HepG2 (cell line): Measurements from ENCODE around the gene ITGB7. TPM values are rescaled to one million over a fixed set of nuclear protein-coding genes. Genes with fewer than 3 reads are reported as not detected.

Experiments used
- GABPA ChIP-seq, 2 experiments: IDR thresholded peaks; 2 replicates each; pipeline ENCODE4 v1.6.1; 2011 to 2016; ENCODE audit warnings: low read depth in 2 of 2, low read length in 1 of 2, missing biosample characterization in 1 of 2, missing genetic modification characterization in 1 of 2
- HOXA3 ChIP-seq: sonication (generic); formaldehyde crosslinking; IDR thresholded peaks from 2 replicates; pipeline ENCODE4 v1.5.0; 2020; ENCODE audit warnings: missing genetic modification reagents
- KAT2B ChIP-seq: fragments of 150-350 bp; IDR thresholded peaks from 2 replicates; pipeline ENCODE4 v1.6.1; 2014; ENCODE audit warnings: low read depth, low read length, borderline replicate concordance
- TBX3 ChIP-seq: fragments of 450-650 bp; IDR thresholded peaks from 2 replicates; pipeline ENCODE4 v1.6.1; 2017; ENCODE audit warnings: antibody characterized with exemption, mild to moderate bottlenecking, inconsistent platforms, borderline replicate concordance
- ZNF207 ChIP-seq: fragments of 450-650 bp; IDR thresholded peaks from 2 replicates; pipeline ENCODE4 v1.6.1; 2016; ENCODE audit warnings: antibody characterized with exemption, borderline replicate concordance
- ZNF558 ChIP-seq: sonication (generic); formaldehyde crosslinking; IDR thresholded peaks from 2 replicates; pipeline ENCODE4 v1.9.0; 2022; ENCODE audit warnings: mild to moderate bottlenecking, missing genetic modification reagents, borderline replicate concordance
- ZNF629 ChIP-seq: sonication (generic); formaldehyde crosslinking; conservative IDR thresholded peaks from 2 replicates; pipeline ENCODE4 v1.5.0; 2020; ENCODE audit warnings: missing genetic modification reagents
- ZNF672 ChIP-seq: sonication (generic); formaldehyde crosslinking; IDR thresholded peaks from 2 replicates; pipeline ENCODE4 v1.8.1; 2022; ENCODE audit warnings: missing genetic modification reagents
- polyA plus RNA-seq, 8 experiments: library from polyadenylated mRNA; depleted of rRNA in 3 of 8; stranded (reverse) in 7 of 8; unstranded in 1 of 8; fragments of >200 nt; fragmentation: Illumina TruSeq in 4 of 8; extraction: Trizol in 4 of 8; gene quantifications; 2 replicates each; pipeline versions ENCODE4 v1.2.1 to v1.2.3, GENCODE V29; 2011 to 2016; ENCODE audit warnings: low read depth in 4 of 8, missing spikeins in 1 of 8, mixed read lengths in 1 of 8; ENCODE audit not compliant: insufficient read depth in 1 of 8
- total RNA-seq, 5 experiments: library from RNA; depleted of rRNA; stranded (reverse); fragments of >200 nt; fragmentation: Illumina TruSeq; extraction: Trizol; gene quantifications; 2 replicates each; pipeline ENCODE4 v1.2.3, GENCODE V29; 2016; ENCODE audit warnings: low read depth in 1 of 5
- TF ChIP-seq, protein P1 (sequence below): IDR thresholded peaks from 2 replicates; pipeline ENCODE4 v1.6.1; 2016; ENCODE audit warnings: mild to moderate bottlenecking
- TF ChIP-seq, protein P2 (sequence below): sonication (generic); formaldehyde crosslinking; conservative IDR thresholded peaks from 2 replicates; pipeline ENCODE4 v1.8.0; 2022; ENCODE audit warnings: missing genetic modification reagents
- TF ChIP-seq, protein P3 (sequence below): IDR thresholded peaks from 2 replicates; pipeline ENCODE4 v1.6.1; 2016; ENCODE audit warnings: missing compliant biosample characterization, missing genetic modification reagents, borderline replicate concordance
- TF ChIP-seq, protein P4 (sequence below): IDR thresholded peaks from 2 replicates; pipeline ENCODE4 v1.6.1; 2016; ENCODE audit warnings: control low read depth
- TF ChIP-seq, protein P5 (sequence below): sonication (generic); formaldehyde crosslinking; IDR thresholded peaks from 2 replicates; pipeline ENCODE4 v1.8.0; 2023; ENCODE audit warnings: mild to moderate bottlenecking, missing genetic modification reagents
- TF ChIP-seq, protein P6 (sequence below): sonication (generic); formaldehyde crosslinking; IDR thresholded peaks from 2 replicates; pipeline ENCODE4 v1.5.0; 2020; ENCODE audit warnings: mild to moderate bottlenecking, missing genetic modification reagents, borderline replicate concordance
- TF ChIP-seq, protein P7 (sequence below): IDR thresholded peaks from 2 replicates; pipeline ENCODE4 v1.6.1; 2016; ENCODE audit warnings: low read depth, control low read depth

ITGB7 gene
- total and polyA plus RNA-seq, 2 of the 13 experiments (the other 11 are each of a cell fraction or from before 2014, with no cell fraction given): 0.16 to 0.18 TPM

DNA sequence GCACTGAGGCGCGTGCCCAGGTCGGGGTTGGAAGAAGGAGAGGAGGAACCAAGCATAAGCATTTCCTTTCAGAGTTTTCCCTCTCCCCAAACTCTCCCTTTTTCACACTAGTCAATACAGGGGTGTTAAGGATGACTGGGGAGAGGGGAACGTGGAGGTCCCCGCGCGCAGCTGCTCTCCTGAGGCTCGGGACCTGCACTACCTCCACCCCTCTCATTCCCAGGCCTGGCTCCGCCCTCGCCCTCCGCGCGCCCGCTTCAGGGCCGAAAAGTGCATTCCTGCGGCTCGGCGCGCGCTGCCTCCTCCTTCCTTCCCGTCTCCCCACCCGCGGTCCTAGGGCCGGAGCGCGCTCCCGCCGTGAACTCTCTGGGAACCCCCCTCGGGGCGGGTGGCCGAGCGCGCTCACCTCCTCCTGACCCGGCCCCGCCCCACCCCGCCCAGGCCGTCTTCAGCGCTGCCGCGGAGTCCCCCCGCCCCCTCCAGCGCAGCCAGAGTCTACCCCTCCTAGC, 13.7 kb upstream of the ITGB7 start (continued):
- TF ChIP-seq, protein P1, sequence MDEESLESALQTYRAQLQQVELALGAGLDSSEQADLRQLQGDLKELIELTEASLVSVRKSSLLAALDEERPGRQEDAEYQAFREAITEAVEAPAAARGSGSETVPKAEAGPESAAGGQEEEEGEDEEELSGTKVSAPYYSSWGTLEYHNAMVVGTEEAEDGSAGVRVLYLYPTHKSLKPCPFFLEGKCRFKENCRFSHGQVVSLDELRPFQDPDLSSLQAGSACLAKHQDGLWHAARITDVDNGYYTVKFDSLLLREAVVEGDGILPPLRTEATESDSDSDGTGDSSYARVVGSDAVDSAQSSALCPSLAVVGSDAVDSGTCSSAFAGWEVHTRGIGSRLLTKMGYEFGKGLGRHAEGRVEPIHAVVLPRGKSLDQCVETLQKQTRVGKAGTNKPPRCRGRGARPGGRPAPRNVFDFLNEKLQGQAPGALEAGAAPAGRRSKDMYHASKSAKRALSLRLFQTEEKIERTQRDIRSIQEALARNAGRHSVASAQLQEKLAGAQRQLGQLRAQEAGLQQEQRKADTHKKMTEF (CRISPR knock-in tag): peak; percentile 19; the same call in 1 of the 2 replicates
- TF ChIP-seq, protein P2, sequence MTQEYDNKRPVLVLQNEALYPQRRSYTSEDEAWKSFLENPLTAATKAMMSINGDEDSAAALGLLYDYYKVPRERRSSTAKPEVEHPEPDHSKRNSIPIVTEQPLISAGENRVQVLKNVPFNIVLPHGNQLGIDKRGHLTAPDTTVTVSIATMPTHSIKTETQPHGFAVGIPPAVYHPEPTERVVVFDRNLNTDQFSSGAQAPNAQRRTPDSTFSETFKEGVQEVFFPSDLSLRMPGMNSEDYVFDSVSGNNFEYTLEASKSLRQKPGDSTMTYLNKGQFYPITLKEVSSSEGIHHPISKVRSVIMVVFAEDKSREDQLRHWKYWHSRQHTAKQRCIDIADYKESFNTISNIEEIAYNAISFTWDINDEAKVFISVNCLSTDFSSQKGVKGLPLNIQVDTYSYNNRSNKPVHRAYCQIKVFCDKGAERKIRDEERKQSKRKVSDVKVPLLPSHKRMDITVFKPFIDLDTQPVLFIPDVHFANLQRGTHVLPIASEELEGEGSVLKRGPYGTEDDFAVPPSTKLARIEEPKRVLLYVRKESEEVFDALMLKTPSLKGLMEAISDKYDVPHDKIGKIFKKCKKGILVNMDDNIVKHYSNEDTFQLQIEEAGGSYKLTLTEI: no peak
- TF ChIP-seq KAT2B: no peak
- no peak for TF ChIP-seq TBX3
- TF ChIP-seq ZNF672: no peak
- TF ChIP-seq ZNF558 (CRISPR knock-in tag): no peak
- no peak for TF ChIP-seq GABPA (IDR thresholded peaks at IDR 0.05; ENCODE audit: low read depth, low read length)
- no peak for TF ChIP-seq GABPA (CRISPR knock-in tag; IDR thresholded peaks at IDR 0.05; ENCODE audit: low read depth)
- peak; percentile 43 for TF ChIP-seq HOXA3 (CRISPR knock-in tag)
- no peak for TF ChIP-seq ZNF629
- TF ChIP-seq, protein P3, sequence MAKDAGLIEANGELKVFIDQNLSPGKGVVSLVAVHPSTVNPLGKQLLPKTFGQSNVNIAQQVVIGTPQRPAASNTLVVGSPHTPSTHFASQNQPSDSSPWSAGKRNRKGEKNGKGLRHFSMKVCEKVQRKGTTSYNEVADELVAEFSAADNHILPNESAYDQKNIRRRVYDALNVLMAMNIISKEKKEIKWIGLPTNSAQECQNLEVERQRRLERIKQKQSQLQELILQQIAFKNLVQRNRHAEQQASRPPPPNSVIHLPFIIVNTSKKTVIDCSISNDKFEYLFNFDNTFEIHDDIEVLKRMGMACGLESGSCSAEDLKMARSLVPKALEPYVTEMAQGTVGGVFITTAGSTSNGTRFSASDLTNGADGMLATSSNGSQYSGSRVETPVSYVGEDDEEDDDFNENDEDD (CRISPR knock-in tag): peak; percentile 48; the same call in 1 of the 2 replicates
- TF ChIP-seq ZNF207: no peak
- TF ChIP-seq, protein P4, sequence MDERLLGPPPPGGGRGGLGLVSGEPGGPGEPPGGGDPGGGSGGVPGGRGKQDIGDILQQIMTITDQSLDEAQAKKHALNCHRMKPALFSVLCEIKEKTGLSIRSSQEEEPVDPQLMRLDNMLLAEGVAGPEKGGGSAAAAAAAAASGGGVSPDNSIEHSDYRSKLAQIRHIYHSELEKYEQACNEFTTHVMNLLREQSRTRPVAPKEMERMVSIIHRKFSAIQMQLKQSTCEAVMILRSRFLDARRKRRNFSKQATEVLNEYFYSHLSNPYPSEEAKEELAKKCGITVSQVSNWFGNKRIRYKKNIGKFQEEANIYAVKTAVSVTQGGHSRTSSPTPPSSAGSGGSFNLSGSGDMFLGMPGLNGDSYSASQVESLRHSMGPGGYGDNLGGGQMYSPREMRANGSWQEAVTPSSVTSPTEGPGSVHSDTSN (CRISPR knock-in tag): no peak
- TF ChIP-seq, protein P5, sequence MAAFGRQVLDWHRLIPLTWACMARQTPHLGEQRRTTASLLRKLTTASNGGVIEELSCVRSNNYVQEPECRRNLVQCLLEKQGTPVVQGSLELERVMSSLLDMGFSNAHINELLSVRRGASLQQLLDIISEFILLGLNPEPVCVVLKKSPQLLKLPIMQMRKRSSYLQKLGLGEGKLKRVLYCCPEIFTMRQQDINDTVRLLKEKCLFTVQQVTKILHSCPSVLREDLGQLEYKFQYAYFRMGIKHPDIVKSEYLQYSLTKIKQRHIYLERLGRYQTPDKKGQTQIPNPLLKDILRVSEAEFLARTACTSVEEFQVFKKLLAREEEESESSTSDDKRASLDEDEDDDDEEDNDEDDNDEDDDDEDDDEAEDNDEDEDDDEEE (CRISPR knock-in tag): no peak
- TF ChIP-seq, protein P6, sequence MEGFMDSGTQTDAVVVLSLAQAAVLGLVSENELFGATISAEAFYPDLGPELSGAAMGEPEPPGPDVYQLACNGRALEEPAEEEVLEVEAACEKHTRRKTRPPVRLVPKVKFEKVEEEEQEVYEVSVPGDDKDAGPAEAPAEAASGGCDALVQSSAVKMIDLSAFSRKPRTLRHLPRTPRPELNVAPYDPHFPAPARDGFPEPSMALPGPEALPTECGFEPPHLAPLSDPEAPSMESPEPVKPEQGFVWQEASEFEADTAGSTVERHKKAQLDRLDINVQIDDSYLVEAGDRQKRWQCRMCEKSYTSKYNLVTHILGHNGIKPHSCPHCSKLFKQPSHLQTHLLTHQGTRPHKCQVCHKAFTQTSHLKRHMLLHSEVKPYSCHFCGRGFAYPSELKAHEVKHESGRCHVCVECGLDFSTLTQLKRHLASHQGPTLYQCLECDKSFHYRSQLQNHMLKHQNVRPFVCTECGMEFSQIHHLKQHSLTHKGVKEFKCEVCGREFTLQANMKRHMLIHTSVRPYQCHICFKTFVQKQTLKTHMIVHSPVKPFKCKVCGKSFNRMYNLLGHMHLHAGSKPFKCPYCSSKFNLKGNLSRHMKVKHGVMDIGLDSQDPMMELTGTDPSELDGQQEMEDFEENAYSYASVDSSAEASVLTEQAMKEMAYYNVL (CRISPR knock-in tag): no peak
- TF ChIP-seq, protein P7, sequence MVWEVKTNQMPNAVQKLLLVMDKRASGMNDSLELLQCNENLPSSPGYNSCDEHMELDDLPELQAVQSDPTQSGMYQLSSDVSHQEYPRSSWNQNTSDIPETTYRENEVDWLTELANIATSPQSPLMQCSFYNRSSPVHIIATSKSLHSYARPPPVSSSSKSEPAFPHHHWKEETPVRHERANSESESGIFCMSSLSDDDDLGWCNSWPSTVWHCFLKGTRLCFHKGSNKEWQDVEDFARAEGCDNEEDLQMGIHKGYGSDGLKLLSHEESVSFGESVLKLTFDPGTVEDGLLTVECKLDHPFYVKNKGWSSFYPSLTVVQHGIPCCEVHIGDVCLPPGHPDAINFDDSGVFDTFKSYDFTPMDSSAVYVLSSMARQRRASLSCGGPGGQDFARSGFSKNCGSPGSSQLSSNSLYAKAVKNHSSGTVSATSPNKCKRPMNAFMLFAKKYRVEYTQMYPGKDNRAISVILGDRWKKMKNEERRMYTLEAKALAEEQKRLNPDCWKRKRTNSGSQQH (CRISPR knock-in tag): no peak
